ENCODE data around the gene LRMDA.

DNA sequence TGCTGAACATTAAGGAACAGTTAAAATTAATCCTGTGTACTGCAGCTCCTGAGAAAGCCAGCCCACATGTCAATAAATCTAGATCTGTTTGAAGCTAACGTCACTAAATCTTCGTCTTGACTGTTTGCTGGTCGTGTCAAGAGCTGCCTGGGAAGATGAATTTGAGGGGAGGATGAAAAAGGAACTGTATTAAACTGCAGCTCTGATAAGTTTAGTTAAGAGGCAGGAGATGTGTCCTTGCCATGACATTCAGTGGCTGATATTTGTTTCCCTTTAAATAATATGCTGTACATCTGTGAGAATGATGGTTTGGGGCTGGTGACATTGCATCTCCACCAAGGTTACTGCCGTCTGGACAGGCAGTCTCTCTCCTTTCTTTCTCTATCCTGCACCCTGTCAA is 435.3 kb downstream of the LRMDA start:
- TF ChIP-seq, protein P1, sequence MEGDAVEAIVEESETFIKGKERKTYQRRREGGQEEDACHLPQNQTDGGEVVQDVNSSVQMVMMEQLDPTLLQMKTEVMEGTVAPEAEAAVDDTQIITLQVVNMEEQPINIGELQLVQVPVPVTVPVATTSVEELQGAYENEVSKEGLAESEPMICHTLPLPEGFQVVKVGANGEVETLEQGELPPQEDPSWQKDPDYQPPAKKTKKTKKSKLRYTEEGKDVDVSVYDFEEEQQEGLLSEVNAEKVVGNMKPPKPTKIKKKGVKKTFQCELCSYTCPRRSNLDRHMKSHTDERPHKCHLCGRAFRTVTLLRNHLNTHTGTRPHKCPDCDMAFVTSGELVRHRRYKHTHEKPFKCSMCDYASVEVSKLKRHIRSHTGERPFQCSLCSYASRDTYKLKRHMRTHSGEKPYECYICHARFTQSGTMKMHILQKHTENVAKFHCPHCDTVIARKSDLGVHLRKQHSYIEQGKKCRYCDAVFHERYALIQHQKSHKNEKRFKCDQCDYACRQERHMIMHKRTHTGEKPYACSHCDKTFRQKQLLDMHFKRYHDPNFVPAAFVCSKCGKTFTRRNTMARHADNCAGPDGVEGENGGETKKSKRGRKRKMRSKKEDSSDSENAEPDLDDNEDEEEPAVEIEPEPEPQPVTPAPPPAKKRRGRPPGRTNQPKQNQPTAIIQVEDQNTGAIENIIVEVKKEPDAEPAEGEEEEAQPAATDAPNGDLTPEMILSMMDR (IDR thresholded peaks at IDR 0.05) = no peak
- TF ChIP-seq POLR2A (IDR thresholded peaks at IDR 0.05) = no peak
